NCI-H524 treated with DMSO at 0.1 percent for 48 hours (cell line): ENCODE data around the gene NRP2.

Experiments used
- DNase-seq: peaks from one replicate; lab custom pipeline; 2025; lab: John Stamatoyannopoulos, UW

NRP2 gene

DNA sequence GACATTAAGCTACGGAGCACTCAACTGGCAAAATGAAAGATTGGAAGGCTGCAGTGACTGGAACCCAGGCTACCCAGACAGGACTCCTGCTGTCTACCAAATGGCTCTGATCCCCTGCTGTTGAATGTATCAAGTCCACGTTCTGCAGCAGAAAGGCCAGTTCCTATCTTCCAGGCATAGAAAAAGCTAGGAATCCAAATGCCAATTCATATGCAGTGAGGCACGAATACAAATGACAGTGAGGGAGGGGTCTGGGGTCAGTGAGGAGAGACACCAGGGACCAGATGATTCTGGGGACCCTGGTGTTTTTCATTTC lies 5.3 kb downstream of the NRP2 start:
- no peak for DNase-seq

DNA sequence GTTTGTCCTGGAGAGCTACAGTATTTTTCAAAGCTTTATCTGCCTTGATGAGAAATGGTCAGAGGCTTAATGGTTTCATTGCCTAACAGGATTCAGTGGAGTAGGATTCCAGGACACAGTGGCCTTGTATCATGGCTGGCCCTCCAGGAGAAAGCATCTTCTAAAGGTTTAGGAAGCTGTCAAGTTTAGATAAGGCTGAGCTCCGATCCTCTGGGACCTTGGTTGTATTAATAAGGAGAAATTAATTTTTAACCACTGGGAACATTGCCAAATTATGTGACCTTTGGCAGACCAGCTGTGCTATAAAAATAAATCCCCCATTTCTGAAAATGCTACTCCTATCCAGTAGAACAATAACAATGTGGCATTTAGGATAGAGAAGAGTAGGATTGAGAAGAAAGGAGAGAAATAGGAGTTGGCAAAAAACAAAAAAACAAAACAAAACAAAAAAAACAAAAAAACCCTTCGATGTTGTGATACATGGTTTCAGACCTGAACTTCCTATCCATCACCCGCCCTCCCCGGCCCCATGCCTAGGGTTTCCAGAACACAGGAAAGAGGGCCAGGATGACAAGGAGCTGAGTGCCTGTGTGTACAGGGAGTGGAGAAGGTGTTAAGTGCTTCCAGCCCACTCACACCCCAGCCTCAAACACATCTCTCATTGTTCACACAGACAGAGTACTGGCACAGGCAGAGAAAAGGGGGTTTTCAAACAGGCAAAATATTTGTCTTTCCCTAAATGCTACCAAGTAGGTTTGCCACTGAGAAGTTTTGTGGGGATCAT lies 6.3 kb downstream of the NRP2 start:
- no peak for DNase-seq

DNA sequence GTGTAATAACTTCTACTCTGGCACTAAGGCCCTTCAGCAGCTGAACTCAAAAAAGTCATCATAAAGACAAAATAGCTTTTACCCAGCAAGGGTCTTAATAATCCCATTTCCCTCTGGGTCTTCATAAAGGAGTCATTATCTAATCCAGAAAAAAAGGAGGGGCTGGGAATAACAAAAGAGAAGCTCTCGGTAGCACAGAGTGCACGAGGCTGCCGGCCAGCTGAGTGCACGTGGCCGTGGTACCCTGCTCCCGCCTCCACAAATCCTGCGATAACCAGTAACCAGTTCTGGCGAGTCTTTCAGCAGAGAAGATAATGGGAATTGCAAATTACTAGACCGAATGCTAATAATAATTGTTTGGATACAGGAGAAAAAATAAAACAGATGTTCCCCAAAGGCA lies 7.5 kb downstream of the NRP2 start:
- no peak for DNase-seq

DNA sequence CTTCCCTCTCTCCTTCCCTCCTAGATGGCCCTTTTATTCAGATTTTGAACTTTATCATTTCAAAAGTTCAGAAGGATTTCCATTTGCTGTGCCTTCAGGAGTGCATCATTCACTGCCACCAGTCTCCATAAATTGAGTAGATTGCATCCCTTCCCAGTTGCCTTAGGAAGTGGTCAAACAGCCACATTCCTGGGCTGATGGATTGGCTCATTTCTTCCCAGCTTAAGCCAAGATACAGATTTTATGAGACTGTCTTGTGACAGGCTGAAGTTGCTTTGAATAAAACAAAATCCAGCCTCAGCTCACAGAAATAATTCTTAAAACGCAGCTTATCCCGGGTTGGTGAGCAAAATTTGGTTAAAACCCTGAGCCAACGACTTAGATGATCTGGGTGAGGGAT lies 9.8 kb downstream of the NRP2 start:
- DNase-seq, result no peak

DNA sequence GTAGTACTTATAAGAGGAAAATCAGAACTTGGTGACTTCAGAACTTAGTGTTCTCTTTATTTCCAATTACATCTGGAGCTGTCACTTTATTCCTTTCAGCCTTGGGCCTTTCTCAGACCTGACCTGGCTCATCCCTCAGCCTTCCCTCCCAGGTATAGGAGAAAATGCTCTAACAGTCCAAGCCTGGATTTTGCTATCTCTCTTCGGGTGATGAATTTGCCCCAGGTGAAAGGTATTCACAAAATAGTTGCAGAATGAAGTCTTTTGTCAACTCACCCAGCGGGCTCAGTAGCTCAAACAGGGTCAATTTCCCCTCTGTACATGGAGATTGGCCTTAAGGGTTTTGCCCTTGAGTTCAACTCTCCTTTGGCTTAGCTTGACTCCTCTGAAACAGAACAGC lies 12.0 kb downstream of the NRP2 start:
- no peak for DNase-seq

DNA sequence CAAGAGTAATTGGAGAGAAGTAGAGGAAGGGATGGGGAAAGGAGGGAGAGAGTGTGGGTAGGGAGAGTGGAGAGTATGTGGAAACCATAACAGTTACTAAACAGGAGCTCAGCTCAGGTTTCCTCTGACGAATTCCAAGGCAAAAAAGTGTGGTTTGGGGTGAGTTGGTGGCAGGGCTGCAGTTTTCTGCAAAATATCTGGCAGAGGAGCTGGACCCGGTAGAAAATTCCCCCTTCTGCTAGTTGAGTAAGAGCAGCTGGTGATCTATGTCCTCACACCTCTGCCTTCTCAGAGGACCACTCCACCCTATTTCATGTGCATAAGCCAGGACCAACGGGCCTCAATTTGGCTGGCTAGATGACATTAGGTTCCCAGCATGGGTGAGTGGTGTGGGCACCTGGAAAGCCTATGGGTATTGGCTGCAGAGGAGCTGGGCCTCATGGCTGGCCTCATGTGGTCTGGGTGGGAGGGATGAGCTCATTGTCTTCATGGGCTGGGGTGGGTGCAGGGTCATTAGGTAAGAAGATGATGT lies 13.2 kb downstream of the NRP2 start:
- DNase-seq, result no peak

DNA sequence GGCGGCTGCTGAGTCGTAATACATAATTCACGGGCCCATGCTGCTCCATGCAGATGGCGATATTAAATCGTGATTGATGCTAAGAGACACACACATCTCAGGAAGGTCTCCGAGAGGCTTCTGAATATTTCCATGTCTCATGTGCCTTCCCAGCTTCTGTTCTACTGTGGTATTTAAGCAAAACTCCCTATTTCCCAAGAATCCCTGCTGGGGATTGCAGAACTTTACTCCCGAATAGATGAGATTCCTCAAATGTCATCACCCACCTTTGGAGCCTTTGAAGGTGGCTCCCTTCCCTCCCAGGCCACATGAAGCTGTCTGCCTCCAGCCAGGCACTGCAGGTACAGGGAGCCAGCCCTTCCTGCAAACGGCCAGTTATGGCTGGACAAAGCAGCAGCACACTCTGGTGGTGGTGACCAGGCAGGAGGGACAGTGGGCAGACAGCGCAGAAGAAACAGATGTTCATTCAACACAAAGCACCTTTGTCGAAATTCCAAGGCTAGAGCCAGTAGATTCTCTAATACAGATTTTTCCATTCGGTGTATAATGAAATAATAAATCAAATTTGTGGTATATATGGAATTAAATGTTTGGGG lies 14.1 kb downstream of the NRP2 start:
- no peak for DNase-seq

DNA sequence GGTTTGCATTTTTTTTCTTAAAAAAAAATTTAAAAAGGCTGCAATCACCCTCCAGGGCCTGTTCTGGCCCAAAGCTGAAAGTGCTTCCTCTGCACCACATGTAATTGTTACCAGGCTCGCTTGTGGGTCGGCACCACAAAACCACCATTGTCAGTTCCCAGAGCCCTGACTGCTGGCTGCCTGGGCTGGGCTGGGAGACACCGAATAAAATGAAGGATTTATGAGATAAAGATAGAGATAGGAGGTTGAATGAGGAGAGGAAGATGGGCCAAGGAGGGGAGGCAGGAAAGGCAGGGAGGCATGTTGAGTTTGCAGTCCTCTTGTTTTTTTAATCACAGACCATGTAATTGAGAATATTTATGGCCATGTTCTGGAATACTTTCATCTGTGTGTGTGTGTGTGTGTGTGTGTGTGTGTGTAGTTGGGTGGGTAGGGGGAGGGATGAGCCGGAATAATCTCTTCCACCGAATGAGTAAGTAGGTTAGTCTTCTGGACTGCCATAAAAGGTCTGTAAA lies 14.7 kb downstream of the NRP2 start:
- DNase-seq, result no peak

DNA sequence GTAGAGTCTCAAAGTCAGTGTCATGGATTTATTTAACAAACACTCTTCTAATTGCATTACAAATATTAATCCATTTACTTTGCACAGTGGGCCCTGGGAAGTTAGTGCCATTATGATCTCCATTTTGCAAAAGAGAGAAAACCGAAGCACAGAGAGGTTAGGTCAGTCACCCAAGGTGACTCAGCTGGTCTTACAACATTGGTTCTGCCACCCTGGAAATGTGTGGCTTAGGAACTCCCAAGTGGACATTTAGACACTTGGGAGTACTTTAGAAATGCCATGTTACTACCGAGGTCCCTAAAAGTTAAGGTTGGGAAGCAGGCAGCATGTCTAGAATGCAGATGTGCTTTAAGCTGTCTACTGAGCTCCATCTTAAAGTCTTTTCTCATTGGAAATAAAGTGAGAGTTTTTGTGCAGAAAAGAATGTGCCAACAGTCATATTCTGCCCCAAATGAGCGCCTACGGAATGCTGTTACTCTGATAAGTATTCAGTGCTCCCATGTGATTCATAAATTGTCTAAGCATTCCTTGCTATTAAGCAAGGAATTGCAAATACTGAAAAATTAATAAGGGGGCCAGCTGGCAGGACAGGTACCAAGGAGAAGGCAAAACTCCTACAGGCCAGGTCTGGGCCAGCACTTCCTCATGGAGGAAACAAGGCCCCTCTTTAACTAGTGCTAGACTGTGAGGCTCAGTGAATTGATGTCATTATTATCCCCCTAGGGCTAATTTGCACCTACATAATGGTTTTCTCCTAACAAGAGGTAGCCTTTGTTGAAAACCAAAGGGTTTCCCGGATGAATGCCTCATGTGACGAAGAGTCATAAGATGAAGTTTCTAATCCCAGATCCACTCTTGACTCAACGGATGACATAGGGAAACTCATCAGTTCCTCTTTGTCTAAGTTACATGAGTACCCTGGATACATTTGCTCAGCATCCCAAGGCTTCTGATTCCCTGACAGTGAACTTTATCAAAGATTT lies 16.3 kb downstream of the NRP2 start:
- DNase-seq, result no peak

DNA sequence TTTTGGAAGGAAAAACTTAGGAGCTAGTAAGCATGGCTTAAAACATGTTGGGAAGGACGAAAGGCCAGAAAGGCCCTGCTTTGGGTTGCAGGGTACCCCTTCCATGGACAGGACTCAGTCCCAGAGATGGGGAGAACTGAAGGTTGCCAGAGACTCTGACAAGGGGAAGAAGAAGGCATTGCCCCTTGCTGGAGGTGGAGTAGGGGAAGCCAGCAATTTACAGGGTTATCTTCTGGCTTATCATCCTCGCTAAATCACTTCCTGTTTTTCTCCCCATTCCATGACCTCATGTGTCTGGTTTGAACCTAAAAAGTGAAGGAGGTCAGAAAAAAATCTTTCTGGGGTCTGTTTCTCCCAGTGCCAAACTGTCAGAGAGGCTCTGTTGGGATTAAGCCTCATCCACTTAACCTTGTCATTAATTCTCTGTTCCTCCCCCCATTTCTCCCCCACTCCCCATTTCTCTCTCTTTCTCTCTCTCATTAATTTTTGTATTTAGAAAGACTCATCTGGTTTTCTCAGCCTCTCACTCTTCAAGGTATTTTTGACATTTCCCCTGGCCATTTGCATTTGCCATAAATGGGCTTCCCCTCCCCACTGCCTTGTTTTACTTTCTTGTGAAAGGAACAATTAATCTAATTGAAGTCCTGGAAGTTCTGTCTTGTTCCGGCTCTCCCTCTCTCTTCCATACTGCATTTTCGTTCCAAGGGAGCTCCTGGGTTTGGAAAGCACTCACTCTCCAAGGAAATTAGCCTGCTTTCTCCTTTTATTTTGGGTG lies 17.4 kb downstream of the NRP2 start:
- no peak for DNase-seq

DNA sequence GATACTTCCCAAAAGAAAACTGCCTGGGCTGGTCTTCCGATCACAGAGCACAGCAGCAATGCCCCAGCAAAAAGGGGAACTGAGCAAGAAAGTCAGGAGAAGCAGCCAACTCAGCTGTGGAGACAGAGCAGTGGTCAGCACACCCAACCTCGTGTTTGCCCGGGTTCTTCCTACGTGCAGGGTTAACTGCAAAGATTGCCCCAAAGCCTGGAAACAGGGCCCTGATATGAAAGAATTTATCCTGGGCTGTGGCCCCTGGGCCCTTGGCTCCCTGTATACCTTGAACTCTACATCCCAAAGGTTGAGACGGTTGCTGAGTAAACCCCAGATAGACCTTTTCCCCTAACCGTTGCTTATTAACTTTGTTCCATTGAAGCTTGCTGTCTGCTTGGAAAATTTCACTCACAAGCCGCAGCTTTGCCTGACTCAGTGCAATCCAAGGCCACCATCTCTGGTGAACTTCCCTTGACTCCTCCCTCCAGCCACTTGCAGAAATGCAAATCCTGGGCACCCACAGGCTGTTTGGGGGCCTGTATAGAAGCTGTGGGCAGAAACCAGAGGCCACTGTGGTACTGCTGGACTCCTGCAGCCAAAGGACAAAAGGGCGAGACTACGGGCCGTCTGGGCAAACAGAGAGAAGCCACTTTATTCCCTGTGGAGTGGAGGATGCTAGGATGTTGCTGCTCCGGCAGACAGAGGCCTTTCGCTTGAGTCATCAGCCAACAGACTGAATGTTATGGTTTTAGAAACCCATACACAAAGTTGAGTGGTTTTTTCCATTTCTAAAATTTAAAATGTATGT lies 18.2 kb downstream of the NRP2 start:
- DNase-seq, result no peak

DNA sequence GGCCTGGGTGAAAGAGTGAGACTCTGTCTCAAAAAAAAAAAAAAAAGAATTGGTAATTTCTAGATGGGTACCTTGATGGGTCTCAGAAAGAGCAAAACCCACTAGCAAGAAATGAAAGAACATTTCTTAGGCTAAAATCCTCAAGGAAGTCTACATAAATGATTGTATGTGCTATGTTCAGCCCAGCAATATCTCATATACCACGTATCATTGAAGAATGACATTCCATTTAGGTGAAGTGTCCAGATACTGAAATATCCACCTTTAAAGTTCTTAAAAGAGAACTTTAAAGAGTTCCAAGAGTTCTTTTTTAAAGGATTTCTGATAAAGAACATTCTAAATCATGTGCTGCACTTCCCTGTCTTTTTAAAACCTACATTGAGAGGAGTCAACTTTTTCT lies 19.2 kb downstream of the NRP2 start:
- DNase-seq, result no peak

DNA sequence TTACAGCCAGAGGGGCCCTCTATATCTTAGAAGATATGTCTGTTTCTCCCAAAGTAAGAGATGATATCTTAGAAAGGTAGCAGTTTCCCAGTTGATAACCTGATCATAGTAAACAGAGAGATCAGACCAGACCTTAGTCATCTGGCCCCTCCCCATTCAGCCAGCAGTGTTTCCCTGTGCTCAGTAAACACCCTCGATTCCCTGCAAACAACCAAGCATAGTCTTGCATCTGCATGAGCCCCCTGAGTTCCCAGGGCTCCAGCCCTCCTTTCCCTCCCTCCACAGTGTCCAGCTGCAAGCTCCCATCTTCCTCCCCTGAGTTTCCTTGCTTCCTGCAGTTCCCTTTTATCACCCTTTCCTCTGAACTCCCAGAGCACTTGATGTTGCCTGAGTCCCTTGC lies 20.3 kb downstream of the NRP2 start:
- DNase-seq, result no peak

DNA sequence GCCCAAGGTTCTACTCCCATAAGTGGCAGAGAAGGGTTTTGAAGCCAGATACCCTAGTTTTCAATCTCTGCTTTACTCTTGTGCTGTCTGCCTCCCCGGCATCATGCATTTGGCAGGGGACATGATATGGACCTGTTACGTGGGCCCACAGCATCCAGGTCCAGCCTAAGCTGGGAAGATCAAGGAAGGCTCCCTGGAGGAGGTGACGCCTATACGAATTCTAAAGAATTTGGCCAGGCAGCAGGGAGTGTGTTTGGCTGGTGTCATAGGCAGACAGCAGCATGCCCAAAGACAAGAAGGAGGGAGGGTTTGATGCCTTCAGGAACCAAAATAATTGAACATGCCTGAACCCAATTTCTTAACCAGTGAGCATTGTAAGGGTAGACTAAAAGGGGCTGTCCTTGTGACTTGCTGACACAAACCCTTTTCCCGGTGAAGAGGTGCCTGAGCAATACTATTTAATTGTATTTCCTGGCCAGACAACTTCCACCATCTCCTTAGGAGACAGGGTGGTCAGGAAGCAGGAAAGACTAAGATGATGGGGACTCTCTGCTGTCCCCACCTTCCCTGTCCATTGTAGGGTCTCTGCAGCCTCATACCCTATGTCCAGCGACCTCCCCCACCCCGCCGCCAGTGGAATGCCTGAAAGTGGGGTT lies 21.3 kb downstream of the NRP2 start:
- no peak for DNase-seq

DNA sequence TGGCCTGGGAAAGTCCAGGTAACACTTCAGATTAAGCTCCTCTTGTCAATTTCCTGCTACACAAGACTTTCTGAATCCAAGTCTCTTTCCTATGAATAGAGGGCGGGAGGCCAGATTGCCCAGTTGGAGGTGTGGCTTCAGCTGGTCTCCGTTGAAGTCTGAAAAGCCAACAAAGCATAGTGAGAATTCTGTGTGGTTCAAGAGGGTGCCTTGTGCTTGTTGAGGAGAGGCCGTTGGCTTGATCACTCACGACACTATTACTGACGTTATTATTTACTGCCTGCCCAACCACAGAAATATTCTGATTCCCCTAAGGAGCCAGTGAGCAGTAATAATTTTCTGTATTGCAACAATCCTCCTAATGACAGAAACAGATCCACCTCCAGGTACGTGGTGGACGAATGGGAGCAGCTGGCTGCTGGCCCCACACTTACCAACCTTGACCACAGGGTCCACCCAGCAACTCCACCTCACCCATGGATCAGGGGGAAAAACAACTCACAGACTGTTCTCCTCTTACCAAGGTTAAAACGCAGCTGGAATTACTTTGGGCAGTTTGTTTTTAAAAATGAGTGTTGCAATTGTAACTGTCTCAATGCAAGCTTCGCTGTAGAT lies 21.9 kb downstream of the NRP2 start:
- DNase-seq, result no peak

DNA sequence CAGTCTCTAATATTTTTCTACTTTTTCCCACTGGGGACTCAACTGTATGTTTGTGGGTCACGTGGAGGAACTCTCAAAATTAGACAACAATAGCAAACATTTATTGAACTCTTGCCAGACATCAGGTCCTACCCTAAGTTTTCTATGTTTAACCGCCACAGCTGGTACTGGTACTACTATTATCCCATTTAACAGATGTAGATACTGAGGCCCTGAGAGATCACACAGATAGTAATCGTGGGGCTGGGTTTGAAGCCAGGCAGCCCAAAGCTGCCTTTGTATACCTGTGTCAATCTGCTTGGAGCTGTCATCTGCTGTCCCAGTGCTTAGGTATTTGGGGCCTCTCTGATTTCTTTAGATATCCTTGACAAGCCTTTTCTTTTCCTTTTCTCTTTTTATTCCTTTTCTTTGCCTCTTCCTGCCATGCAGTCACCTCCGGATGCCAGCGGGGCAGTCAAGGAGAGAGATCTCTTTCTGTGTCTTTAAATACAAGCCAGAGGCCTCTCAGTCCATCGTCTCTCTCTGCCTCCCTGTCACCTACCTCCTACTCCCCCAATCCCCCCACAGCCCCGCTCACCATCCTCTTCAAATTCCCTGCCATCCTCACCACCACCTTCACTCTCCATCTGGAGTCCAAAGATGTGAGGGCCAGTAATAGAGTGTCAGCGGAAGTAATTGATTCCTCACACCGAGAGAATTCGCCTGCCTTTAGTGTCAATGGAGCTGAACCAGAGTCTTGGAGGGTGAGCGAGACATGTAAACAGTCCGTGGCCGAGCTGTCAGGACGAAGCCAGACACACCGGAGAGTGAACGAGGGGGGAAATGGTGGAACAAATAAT lies 23.4 kb downstream of the NRP2 start:
- DNase-seq, result no peak

DNA sequence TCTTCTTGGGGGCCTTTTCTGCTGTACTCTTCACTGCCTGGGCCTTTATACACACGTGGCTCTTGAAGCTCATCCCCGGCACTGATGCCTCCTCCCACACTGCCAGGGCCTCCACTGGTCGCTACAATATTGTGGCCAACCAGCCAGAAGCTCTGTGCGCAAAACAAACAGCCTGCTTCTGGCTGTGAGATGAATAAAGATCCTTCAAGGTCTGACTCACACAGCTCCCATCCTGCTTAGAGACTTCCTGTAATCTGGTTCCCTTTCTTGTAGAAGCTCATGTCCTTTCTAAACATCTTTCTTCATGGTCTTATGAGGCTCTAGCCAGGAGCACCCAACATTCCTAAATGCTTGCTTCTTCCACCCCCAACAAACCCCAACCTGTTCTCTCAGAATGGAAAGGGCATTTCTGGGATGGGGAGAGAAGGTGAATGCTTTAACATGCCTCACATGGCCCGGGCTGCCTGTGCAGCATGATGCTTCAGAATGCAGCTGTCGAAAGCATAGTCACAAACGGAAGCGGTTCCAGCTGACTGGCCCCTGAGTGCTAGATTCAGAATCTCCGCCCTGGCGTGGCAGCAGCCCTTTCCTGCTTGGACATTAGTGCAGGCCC lies 24.6 kb downstream of the NRP2 start:
- DNase-seq, result no peak

DNA sequence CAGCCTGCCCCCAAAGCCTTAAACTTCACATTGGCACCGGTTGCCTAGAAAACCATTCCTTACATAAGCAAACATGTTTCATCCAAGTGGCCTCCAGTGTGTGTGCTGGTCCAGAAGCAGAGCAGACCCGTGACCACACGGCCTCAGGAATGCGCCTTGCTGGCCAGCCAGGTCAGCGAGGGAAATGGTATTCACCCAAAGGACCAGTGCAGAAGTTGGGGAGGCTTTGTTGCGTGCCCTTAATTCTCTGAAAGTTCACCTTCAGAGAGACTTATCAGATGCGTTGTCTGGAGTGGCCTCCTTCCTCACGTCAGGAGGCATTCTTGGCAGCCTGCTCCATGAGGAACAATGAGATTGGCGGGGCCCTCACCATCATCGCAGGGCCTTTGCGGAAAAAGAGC lies 25.9 kb downstream of the NRP2 start:
- no peak for DNase-seq

DNA sequence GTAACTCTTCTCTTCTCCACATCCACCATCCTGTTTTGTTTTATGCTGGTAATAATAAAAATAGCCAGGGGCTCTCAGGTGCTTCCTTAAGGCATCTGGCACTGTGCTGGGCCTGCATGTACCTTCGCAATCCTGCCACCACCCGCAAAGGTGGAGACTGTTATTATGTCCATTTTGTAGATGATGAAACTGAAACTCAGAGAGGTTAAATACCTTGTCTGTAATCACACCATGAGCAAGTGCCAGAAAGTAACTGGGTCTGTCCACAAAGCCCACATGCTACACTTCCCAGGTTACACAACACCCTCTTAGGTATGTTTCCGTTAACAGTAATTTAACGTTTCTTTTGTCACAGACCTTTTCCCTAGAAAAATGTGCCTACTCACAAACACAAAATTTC lies 27.0 kb downstream of the NRP2 start:
- DNase-seq, result no peak
